PFSK-1 (cell line): Measurements from ENCODE around the gene SLC4A8.

Experiments
- POLR2AphosphoS5 ChIP-seq: IDR thresholded peaks from 2 replicates; pipeline ENCODE4 v1.6.1; 2012; ENCODE audit warnings: low read depth, mild to moderate bottlenecking, control low read depth, low read length, moderate library complexity
- TAF1 ChIP-seq: IDR thresholded peaks from 2 replicates; pipeline ENCODE4 v1.6.1; 2012; ENCODE audit warnings: low read length, control low read depth, borderline replicate concordance; ENCODE audit not compliant: insufficient read depth

GRCh38 chr12:51443573-51443972, 18.9 kb downstream of the SLC4A8 start:
- TF ChIP-seq POLR2AphosphoS5: no peak
- no peak for TF ChIP-seq TAF1
